Activated T-cell treated with anti-CD3 and anti-CD28 coated beads, Interleukin-2, amount 50 U/mL, for 24 hours (primary cell): Measurements from ENCODE around the gene EFHC1.
"Not testable (repeated sequence)": the region's sequence is repeated elsewhere in the genome, so short reads cannot be mapped to it uniquely, and the experiment has no call there.

Source experiments
- DNase-seq: peaks from one replicate; pipeline ENCODE4 v3.0.0-alpha.2; 2020
- H3K27ac Mint-ChIP-seq: 2 replicates; pipeline ENCODE4 v1.8.0; 2020; ENCODE audit warnings: mild to moderate bottlenecking, mixed read lengths
- H3K27me3 Mint-ChIP-seq: 2 replicates; pipeline ENCODE4 v1.8.0; 2020; ENCODE audit warnings: mixed read lengths
- H3K36me3 Mint-ChIP-seq: 2 replicates; pipeline ENCODE4 v1.8.0; 2020; ENCODE audit warnings: low read depth, mixed read lengths
- H3K4me1 Mint-ChIP-seq: 2 replicates; pipeline ENCODE4 v1.8.0; 2020; ENCODE audit warnings: low read depth, mixed read lengths
- H3K4me3 Mint-ChIP-seq: 2 replicates; pipeline ENCODE4 v1.8.0; 2020; ENCODE audit warnings: mild to moderate bottlenecking, moderate library complexity, mixed read lengths
- H3K9me3 Mint-ChIP-seq: 2 replicates; pipeline ENCODE4 v1.8.0; 2020; ENCODE audit warnings: mixed read lengths

Gene EFHC1

GRCh38 chr6:52419809-52420667 is at the start of gene EFHC1:
Gene EFHC1, plus strand, starts transcription at chr6:52420342. Its CDS starts 69 bp downstream, at chr6:52420411.
- Mint-ChIP-seq H3K27ac (no peak within 1 kb of the TSS), H3K27me3 (no peaks in the 10 kb centered on the region), H3K9me3 (no peaks in the 10 kb centered on the region), H3K4me3 (no peak within 1 kb of the TSS), H3K36me3 (peaks cover 2% of the 10 kb centered on the region), H3K4me1 (peaks cover 21% of the 10 kb centered on the region)
- peak; percentile 99 for DNase-seq

- DNase-seq: no peak
- peaks cover 69% of the 10 kb centered on the region for H3K4me1 Mint-ChIP-seq
- H3K27me3 Mint-ChIP-seq: no peaks in the 10 kb centered on the region
- no peak overlapping the region for H3K27ac Mint-ChIP-seq
- no peak overlapping the region for H3K4me3 Mint-ChIP-seq
- H3K36me3 Mint-ChIP-seq: peaks cover 53% of the 10 kb centered on the region
- peaks cover 7% of the 10 kb centered on the region for H3K9me3 Mint-ChIP-seq
Observed at GRCh38 chr6:52371656-52372191, 48.4 kb upstream of the EFHC1 start.

- H3K4me3 Mint-ChIP-seq: no peak overlapping the region
- peaks cover 38% of the 10 kb centered on the region for H3K36me3 Mint-ChIP-seq
Observed at GRCh38 chr6:52373151-52373690, 46.9 kb upstream of the EFHC1 start.

GRCh38 chr6:52374247-52374646 is 45.9 kb upstream of the EFHC1 start:
- H3K9me3 Mint-ChIP-seq: peaks cover 7% of the 10 kb centered on the region
- peaks cover 67% of the 10 kb centered on the region for H3K4me1 Mint-ChIP-seq
- no peak overlapping the region for H3K27ac Mint-ChIP-seq
- no peak overlapping the region for H3K4me3 Mint-ChIP-seq
- H3K36me3 Mint-ChIP-seq: peaks cover 32% of the 10 kb centered on the region
- no peaks in the 10 kb centered on the region for H3K27me3 Mint-ChIP-seq
- no peak for DNase-seq

More at GRCh38 chr6:52373151-52373690, 46.9 kb upstream of the EFHC1 start:
- Mint-ChIP-seq H3K9me3 (peaks cover 7% of the 10 kb centered on the region), H3K27ac (no peak overlapping the region), H3K27me3 (no peaks in the 10 kb centered on the region), H3K4me1 (peaks cover 71% of the 10 kb centered on the region)
- DNase-seq: no peak

- H3K4me1 Mint-ChIP-seq: peaks cover 64% of the 10 kb centered on the region
Observed at GRCh38 chr6:52375780-52376556, 44.2 kb upstream of the EFHC1 start.

GRCh38 chr6:52376763-52377162 is 43.4 kb upstream of the EFHC1 start:
- Mint-ChIP-seq H3K36me3 (peaks cover 38% of the 10 kb centered on the region), H3K27ac (peak overlapping the region; percentile 5), H3K4me1 (peaks cover 69% of the 10 kb centered on the region), H3K27me3 (no peaks in the 10 kb centered on the region), H3K9me3 (peaks cover 7% of the 10 kb centered on the region), H3K4me3 (no peak overlapping the region)
- DNase-seq: no peak

More at GRCh38 chr6:52375780-52376556, 44.2 kb upstream of the EFHC1 start:
- Mint-ChIP-seq H3K36me3 (peaks cover 31% of the 10 kb centered on the region), H3K4me3 (no peak overlapping the region), H3K9me3 (peaks cover 7% of the 10 kb centered on the region), H3K27me3 (no peaks in the 10 kb centered on the region), H3K27ac (no peak overlapping the region)
- no peak for DNase-seq

- DNase-seq: no peak
- Mint-ChIP-seq H3K27ac (peak overlapping the region; percentile 45), H3K4me1 (peaks cover 68% of the 10 kb centered on the region), H3K36me3 (peaks cover 43% of the 10 kb centered on the region), H3K9me3 (peaks cover 7% of the 10 kb centered on the region), H3K4me3 (no peak overlapping the region), H3K27me3 (no peaks in the 10 kb centered on the region)
Observed at GRCh38 chr6:52377538-52378221, 42.5 kb upstream of the EFHC1 start.

GRCh38 chr6:52381249-52381648 is 38.9 kb upstream of the EFHC1 start:
- Mint-ChIP-seq H3K4me3 (no peak overlapping the region), H3K27me3 (no peaks in the 10 kb centered on the region), H3K9me3 (peaks cover 5% of the 10 kb centered on the region), H3K36me3 (peaks cover 42% of the 10 kb centered on the region), H3K27ac (peak overlapping the region; percentile 66), H3K4me1 (peaks cover 76% of the 10 kb centered on the region)
- no peak for DNase-seq

- Mint-ChIP-seq H3K27me3 (no peaks in the 10 kb centered on the region), H3K36me3 (peaks cover 52% of the 10 kb centered on the region), H3K9me3 (peaks cover 5% of the 10 kb centered on the region), H3K4me1 (peaks cover 78% of the 10 kb centered on the region), H3K27ac (no peak overlapping the region), H3K4me3 (no peak overlapping the region)
- DNase-seq: no peak
Observed at GRCh38 chr6:52384145-52384766, 35.9 kb upstream of the EFHC1 start.

GRCh38 chr6:52385074-52385473 is 35.1 kb upstream of the EFHC1 start:
- no peak overlapping the region for H3K4me3 Mint-ChIP-seq
- H3K27ac Mint-ChIP-seq: no peak overlapping the region
- H3K27me3 Mint-ChIP-seq: no peaks in the 10 kb centered on the region
- peaks cover 82% of the 10 kb centered on the region for H3K4me1 Mint-ChIP-seq
- H3K9me3 Mint-ChIP-seq: peaks cover 5% of the 10 kb centered on the region
- DNase-seq: no peak
- peaks cover 49% of the 10 kb centered on the region for H3K36me3 Mint-ChIP-seq

GRCh38 chr6:52388119-52388518 is 32.0 kb upstream of the EFHC1 start:
- H3K27me3 Mint-ChIP-seq, H3K4me3 Mint-ChIP-seq: not testable (repeated sequence)
- H3K4me1 Mint-ChIP-seq: peaks cover 87% of the 10 kb centered on the region

GRCh38 chr6:52388790-52389189 is 31.4 kb upstream of the EFHC1 start:
- Mint-ChIP-seq H3K9me3 (peaks cover 5% of the 10 kb centered on the region), H3K4me1 (peaks cover 91% of the 10 kb centered on the region), H3K4me3 (peak overlapping the region; percentile 16), H3K27ac (peak overlapping the region; percentile 93), H3K27me3 (no peaks in the 10 kb centered on the region), H3K36me3 (peaks cover 28% of the 10 kb centered on the region)
- DNase-seq: no peak

More at GRCh38 chr6:52388119-52388518, 32.0 kb upstream of the EFHC1 start:
- H3K27ac Mint-ChIP-seq, DNase-seq, H3K9me3 Mint-ChIP-seq: not testable (repeated sequence)
- H3K36me3 Mint-ChIP-seq: peaks cover 30% of the 10 kb centered on the region

- no peak for DNase-seq
- H3K27ac Mint-ChIP-seq: peak overlapping the region; percentile 93
- H3K4me3 Mint-ChIP-seq: peak overlapping the region; percentile 42
- H3K36me3 Mint-ChIP-seq: peaks cover 24% of the 10 kb centered on the region
- peaks cover 2% of the 10 kb centered on the region for H3K9me3 Mint-ChIP-seq
- no peaks in the 10 kb centered on the region for H3K27me3 Mint-ChIP-seq
- H3K4me1 Mint-ChIP-seq: peaks cover 91% of the 10 kb centered on the region
Observed at GRCh38 chr6:52389264-52389625, 30.9 kb upstream of the EFHC1 start.
